ENCODE measurements around the gene NRP2. TPM values are rescaled to one million over a fixed set of nuclear protein-coding genes. Genes with fewer than 3 reads are reported as not detected.

The NRP2 gene
- total and polyA plus RNA-seq, 9 donors: 47.9 to 143 (median 106) TPM

- H3K27me3 ChIP-seq: no peaks in the 10 kb centered on the region
- WGBS, 3 donors: 51 to 58% (median 53%) methylated on average over 13 of the region's 13 CpGs
- H3K9me3 ChIP-seq: no peaks in the 10 kb centered on the region
- TF ChIP-seq EP300 (IDR thresholded peaks at IDR 0.05): no peak
- TF ChIP-seq POLR2A (IDR thresholded peaks at IDR 0.05): no peak
- no peak for TF ChIP-seq CTCF (IDR thresholded peaks at IDR 0.05)
- peak overlapping the region; percentile 25 to 34 for H3K27ac ChIP-seq
- H3K4me1 ChIP-seq (ENCODE audit: insufficient read depth): peaks cover 14% of the 10 kb centered on the region
- no peaks in the 10 kb centered on the region for H3K36me3 ChIP-seq
- intact Hi-C loops (cut with DNase I): no loop called here
- no peak overlapping the region for H3K4me3 ChIP-seq
- no peak for DNase-seq
These were observed 32.8 kb downstream of the NRP2 start for GRCh38 chr2:205714789-205715720.

- intact Hi-C loops (cut with DNase I): no loop called here
- 79 to 84% (median 80%) methylated on average over 20 of the region's 20 CpGs for WGBS, 3 donors
- Histone ChIP-seq H3K4me1 (ENCODE audit: insufficient read depth) (peaks cover 14% of the 10 kb centered on the region), H3K36me3 (no peaks in the 10 kb centered on the region), H3K4me3 (no peak overlapping the region), H3K9me3 (no peaks in the 10 kb centered on the region), H3K27ac (no peak overlapping the region), H3K27me3 (no peaks in the 10 kb centered on the region)
- TF ChIP-seq CTCF (IDR thresholded peaks at IDR 0.05): no peak
- no peak for TF ChIP-seq POLR2A (IDR thresholded peaks at IDR 0.05)
- TF ChIP-seq EP300 (IDR thresholded peaks at IDR 0.05): no peak
- peak in 1 of 5 donors; percentile 55 for DNase-seq
These were observed 33.7 kb downstream of the NRP2 start for GRCh38 chr2:205715831-205716525.

GRCh38 chr2:205717175-205717846 lies 35.0 kb downstream of the NRP2 start:
- DNase-seq: no peak
- H3K36me3 ChIP-seq: no peaks in the 10 kb centered on the region
- H3K9me3 ChIP-seq: no peaks in the 10 kb centered on the region
- no peak overlapping the region for H3K4me3 ChIP-seq
- no peak for TF ChIP-seq POLR2A (IDR thresholded peaks at IDR 0.05)
- no peak for TF ChIP-seq EP300 (IDR thresholded peaks at IDR 0.05)
- TF ChIP-seq CTCF (IDR thresholded peaks at IDR 0.05): no peak
- intact Hi-C loops (cut with DNase I): no loop called here
- peaks cover 12% of the 10 kb centered on the region for H3K4me1 ChIP-seq (ENCODE audit: insufficient read depth)
- WGBS, 3 donors: 78 to 81% (median 81%) methylated on average over 10 of the region's 10 CpGs
- H3K27ac ChIP-seq: no peak overlapping the region
- no peaks in the 10 kb centered on the region for H3K27me3 ChIP-seq

GRCh38 chr2:205717999-205718398 lies 35.7 kb downstream of the NRP2 start:
- 65 to 76% (median 67%) methylated on average over 3 of the region's 3 CpGs for WGBS, 3 donors
- H3K4me1 ChIP-seq (ENCODE audit: insufficient read depth): peaks cover 11% of the 10 kb centered on the region
- no peaks in the 10 kb centered on the region for H3K9me3 ChIP-seq
- no peak for TF ChIP-seq EP300 (IDR thresholded peaks at IDR 0.05)
- no peak for TF ChIP-seq POLR2A (IDR thresholded peaks at IDR 0.05)
- no peak for TF ChIP-seq CTCF (IDR thresholded peaks at IDR 0.05)
- intact Hi-C loops (cut with DNase I): no loop called here
- DNase-seq: no peak
- no peak overlapping the region for H3K27ac ChIP-seq
- H3K36me3 ChIP-seq: no peaks in the 10 kb centered on the region
- H3K27me3 ChIP-seq: no peaks in the 10 kb centered on the region
- H3K4me3 ChIP-seq: no peak overlapping the region

Data from ovary (tissue), 9 donors.